ENCODE measurements around the gene TYMP. TPM values are rescaled to one million over a fixed set of nuclear protein-coding genes. Genes with fewer than 3 reads are reported as not detected.

TYMP gene
- total and polyA plus RNA-seq, 10 of the 15 experiments (the other 5 are each of a cell fraction or from before 2014, with no cell fraction given) = 0.42 to 57.8 (median 24.6) TPM

- TF ChIP-seq CUX1 (IDR thresholded peaks at IDR 0.05; ENCODE audit: insufficient replicate concordance, low read depth, low read length) (no peak), HDGF (IDR thresholded peaks at IDR 0.05) (no peak), EED (IDR thresholded peaks at IDR 0.05; ENCODE audit: low read depth) (no peak), KLF5 (IDR thresholded peaks at IDR 0.05; ENCODE audit: partially characterized antibody) (no peak), MTA3 (IDR thresholded peaks at IDR 0.05; ENCODE audit: borderline replicate concordance, low read length) (no peak), MAX (IDR thresholded peaks at IDR 0.05; ENCODE audit: low read depth, low read length) (no peak), TBL1XR1 (IDR thresholded peaks at IDR 0.05; ENCODE audit: low read depth, low read length) (no peak), STAT1 (conservative IDR thresholded peaks at IDR 0.05) (no peak)
Measured at GRCh38 chr22:50572965-50573364, 43.2 kb upstream of the TYMP start (continued).
